Suppressor macrophage treated with lipopolysaccharide for 4 hours (primary cell): ENCODE data around the gene EIF2S2.
"Not testable (repeated sequence)": the region's sequence is repeated elsewhere in the genome, so short reads cannot be mapped to it uniquely, and the experiment has no call there.

Experiments
- DNase-seq: peaks from one replicate; pipeline ENCODE4 v3.0.0-alpha.2; 2020

EIF2S2 gene, protein sequence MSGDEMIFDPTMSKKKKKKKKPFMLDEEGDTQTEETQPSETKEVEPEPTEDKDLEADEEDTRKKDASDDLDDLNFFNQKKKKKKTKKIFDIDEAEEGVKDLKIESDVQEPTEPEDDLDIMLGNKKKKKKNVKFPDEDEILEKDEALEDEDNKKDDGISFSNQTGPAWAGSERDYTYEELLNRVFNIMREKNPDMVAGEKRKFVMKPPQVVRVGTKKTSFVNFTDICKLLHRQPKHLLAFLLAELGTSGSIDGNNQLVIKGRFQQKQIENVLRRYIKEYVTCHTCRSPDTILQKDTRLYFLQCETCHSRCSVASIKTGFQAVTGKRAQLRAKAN

DNA sequence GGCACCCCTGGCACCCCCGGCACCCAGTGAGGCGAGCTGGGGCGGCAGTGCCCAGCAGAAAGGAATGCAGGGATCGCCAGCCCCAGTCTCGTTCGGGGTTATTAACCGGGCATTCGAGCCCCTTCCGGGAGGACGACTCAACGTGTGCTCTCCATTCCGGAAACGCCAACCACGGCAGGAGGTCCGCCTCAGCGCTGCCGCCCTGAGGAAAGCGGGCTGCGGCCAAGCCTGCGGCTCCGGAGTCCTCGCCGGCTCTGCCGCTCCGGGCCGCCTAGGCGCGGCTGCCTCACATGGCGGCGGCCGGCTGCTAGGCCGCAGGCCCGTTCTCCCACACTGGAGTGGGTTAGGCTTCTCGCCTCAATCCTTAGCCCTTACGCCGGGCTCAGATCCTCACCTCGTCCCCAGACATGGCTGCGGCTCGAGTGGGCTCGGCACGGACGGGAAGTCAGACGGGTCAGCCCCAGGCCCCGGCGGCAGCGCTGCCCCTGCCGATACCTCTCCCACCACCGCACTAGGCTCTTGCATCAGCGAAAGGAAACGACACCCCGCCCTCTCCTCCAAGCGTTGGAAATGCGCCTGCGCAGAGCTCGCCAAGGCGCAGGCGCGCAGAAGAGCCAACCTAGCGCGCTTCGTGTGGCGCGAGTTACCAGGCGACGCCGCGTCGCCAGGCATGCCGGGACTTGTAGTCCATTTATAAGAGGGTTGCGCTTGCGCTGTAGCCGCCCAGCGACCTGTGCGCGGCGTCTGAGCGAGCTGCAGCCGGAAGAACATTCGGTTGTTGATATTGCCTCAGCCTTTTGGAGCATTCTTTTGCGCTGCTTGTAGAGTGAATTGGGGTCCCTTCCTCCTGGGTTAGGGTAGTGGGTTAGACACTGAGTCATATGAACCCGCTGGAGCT, at the start of gene EIF2S2:
TSS of gene EIF2S2 (minus strand) at position 542 of the 898 bp plus-strand sequence. CDS start at position 409, 133 bp downstream.
- DNase-seq = peak; percentile 99

DNA sequence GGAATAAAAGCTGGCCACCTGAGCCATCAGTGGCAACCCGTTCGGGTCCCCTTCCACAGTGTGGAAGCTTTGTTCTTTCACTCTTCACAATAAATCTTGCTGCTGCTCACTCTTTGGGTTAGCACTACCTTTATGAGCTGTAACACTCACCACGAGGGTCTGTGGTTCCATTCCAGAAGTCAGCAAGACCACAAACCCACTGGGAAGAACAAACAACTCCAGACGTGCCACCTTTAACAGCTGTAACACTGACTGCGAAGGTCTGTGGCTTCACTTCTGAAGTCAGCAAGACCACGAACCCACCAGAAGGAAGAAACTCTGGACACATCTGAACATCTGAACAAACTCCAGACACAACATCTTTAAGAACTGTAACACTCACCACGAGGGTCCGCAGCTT, 45.7 kb upstream of the EIF2S2 start:
- not testable (repeated sequence) for DNase-seq

DNA sequence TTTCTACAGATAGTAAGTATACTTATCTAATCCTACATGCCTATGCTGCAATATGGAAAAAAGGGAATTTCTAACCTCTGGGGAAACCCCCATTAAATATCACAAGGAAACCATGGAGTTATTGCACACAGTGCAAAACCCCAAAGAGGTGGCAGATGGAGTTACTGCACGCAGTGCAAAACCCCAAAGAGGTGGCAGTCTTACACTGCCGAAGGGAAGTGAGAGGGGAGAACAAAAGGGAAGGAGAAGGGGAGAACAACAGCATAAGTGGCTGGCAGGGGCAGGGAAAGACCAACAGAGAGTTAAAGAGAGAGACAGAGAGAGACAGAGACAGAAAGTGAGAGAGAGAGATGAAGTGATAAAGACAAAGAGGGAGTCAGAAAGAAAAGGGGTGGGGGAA, 43.8 kb upstream of the EIF2S2 start:
- DNase-seq = peak; percentile 85

DNA sequence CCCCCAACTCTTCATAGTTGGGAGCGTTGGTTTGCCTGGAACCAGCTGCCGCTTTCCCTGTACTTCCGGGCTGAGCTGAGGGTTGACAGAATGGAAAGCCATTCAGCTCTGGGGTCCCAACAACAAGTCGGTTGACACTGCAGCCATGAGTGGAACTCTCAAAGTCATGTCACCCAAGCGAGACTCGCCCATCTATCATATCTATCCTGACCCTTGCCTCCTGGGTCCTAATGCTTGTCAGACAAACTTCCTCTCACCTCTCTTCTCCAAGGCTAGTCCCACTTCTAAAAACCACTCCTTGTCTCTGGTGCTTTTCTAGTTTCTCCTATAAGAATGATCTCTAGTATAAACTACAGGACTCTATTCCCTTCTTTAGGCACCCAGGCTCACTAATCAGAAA, 41.1 kb upstream of the EIF2S2 start:
- DNase-seq = not testable (repeated sequence)

DNA sequence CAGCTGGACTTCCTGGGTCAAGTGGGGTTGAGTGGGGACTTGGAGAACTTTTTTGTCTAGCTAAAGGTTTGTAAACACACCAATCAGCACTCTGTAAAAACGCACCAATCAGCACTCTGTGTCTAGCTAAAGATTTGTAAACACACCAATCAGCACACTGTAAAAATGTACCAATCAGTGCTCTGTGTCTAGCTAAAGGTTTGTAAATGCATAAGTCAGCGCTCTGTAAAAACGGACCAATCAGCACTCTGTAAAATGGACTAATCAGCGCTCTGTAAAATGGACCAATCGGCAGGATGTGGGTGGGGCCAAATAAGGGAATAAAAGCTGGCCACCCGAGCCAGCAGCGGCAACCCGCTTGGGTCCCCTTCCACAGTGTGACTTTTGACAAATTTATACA, 40.0 kb upstream of the EIF2S2 start:
- DNase-seq = not testable (repeated sequence)

DNA sequence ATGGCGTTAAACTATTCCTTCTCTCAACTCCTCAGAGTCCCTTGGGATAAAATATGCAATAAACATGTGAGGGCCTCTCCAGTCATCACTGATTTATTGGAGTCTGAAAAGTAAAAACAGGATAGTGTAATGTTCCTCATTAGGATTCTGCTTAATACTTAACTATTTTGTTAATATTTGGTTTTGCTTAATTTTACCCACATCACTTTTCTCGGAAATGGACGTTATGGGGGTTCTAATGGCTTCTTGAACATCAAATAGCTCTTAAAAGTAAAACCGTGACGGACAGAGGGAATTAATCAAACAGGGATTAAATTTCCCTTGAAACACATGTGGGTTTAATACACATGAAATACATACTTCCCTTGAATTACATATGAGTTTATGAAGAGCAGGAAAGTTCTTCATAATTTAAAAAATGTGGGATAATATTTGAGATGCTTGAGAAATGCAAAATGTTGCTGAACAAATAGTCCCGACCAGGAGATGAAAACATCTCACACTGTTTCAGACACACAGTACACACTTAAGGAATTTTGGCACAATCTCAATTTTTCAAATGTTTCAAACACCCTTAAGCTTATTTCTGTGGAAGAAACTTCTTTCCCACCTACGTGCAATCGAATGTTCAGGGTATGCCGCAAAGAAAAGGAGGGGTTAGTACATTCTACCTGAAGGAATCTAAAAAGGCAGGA, 38.4 kb upstream of the EIF2S2 start:
- DNase-seq = no peak

DNA sequence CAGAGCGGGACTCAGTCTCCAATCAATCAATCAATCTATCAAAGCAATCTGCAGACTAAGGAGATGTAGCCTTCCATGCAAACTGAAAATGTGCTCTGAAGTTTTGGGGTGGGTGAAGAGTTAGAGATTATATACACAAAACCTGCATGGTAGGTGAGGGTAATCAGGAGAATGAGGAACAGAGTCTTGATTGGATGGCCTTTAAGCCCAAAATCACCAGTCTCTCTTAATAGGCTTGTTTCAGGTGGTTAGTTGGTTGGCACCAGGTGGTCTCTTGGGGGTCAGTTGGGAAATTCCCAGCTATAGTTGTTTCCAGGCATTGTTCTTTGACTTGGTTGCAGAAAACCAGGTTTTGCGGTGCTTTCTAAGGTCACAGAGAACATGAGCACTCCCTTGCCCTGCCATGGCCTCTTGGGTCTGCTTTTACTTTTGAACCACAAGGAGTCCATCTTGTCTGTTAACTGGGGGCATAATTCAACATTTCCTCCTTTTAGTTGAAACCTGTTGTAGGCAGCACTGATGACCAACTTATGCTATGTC, 33.3 kb upstream of the EIF2S2 start:
- DNase-seq = no peak

DNA sequence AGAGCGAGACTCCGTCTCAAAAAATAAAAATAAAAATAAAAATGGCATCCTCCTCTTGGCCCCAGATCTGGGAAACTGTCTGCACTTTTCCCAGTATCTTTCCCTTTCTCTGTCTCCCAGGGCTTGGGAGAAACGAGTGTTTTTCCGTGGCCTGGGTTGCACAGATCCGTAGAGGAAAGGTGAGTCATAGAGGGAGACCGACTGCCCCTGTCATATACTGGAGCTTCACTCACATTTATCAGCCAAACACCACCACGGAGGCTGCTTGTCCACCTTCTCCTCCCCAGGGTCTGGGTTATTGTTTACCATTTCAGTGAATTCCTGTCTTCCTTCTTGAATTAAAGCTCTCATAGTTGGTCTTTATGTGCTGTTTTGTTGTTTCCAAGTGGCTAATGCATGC, 31.9 kb upstream of the EIF2S2 start:
- no peak for DNase-seq

DNA sequence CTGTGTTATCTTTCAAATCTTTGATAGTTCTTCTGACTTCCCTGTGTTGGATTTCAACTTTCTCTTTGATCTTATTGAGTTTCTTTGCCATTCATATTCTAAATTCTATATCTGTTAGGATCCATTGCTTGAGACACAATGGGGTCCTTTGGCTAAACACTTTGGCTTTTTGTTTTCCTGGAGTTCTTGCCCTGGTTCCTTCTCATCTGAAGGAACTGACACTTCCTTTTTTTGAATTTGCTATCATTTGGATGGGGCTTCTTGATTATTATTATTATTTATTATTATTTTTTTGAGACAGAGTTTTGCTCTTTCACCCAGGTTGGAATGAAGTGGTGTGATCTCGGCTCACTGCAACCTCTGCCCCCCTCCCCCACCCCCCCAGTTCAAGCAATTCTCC, 30.1 kb upstream of the EIF2S2 start:
- no peak for DNase-seq

DNA sequence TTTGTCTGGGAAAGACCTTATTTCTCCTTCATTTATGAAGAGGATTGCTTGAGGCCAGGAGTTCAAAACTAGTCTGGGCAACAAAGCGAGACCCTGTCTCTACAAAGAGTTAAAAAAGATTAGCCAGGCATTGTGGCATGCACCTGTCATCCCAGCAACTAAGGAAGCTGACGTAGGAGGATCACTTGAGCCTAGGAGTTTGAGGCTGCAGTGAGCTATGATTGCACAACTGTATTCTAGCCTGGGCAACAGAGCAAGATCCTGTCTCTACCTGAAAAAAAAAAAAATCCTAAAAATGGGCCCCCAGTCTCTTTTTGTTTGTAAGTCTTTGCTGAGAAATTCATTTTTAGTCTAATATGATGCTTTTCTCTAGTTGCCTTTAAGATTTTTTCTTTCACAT, 29.2 kb upstream of the EIF2S2 start:
- DNase-seq = no peak

DNA sequence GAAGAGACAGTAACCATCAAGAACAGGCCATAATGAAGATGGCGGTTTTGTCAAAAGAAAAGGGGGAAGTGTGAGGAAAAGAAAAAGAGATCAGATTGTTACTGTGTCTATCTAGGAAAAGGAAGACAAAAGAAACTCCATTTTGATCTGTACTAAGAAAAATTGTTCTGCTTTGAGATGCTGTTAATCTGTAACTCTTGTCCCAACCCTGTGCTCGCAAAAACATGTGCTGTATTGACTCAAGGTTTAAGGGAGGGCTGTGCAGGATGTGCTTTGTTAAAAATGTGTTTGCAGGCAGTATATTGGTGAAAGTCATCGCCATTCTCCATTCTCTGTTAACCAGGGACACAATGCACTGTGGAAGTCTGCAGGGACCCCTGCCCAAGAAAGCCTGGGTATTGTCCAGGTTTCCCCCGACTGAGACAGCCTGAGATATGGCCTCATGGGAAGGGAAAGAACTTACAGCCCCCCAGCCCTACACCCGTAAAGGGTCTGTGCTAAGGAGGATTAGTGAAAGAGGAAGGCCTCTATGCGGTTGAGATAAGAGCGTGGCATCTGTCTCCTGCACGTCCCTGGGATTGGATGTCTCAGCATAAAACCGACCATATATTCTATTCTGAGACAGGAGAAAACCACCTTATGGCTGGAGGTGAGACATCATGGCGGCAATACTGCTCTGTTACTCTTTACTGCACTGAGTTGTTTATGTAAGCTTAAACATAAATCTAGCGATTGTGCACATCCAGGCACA, 23.7 kb upstream of the EIF2S2 start:
- DNase-seq = not testable (repeated sequence)

DNA sequence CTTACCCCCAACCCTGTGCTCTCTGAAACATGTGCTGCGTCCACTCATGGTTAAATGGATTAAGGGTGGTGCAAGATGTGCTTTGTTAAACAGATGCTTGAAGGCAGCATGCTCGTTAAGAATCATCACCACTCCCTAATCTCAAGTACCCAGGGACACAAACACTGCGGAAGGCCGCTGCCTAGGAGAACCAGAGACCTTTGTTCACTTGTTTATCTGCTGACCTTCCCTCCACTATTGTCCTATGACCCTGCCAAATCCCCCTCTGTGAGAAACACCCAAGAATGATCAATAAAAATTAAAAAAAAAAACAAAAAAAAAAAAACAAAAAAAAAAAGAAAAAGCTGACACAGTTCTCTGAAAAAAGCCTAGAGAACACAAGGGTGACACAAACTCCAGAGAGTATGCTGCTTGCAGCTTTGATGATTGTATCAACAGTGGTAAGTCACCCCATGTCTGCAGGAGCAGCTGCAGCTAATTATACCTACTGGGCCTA, 21.4 kb upstream of the EIF2S2 start:
- not testable (repeated sequence) for DNase-seq

DNA sequence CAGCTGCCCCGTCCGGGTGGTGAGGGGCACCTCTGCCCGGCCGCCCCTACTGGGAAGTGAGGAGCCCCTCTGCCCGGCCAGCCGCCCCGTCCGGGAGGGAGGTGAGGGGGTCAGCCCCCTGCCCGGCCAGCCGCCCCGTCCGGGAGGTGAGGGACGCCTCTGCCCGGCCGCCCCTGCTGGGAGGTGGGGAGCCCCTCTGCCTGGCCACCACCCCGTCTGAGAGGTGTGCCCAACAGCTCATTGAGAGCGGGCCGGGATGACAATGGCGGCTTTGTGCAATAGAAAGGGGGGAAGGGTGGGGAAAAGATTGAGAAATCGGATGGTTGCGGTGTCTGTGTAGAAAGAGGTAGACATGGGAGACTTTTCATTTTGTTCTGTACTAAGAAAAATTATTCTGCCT, 20.9 kb upstream of the EIF2S2 start:
- DNase-seq = not testable (repeated sequence)

DNA sequence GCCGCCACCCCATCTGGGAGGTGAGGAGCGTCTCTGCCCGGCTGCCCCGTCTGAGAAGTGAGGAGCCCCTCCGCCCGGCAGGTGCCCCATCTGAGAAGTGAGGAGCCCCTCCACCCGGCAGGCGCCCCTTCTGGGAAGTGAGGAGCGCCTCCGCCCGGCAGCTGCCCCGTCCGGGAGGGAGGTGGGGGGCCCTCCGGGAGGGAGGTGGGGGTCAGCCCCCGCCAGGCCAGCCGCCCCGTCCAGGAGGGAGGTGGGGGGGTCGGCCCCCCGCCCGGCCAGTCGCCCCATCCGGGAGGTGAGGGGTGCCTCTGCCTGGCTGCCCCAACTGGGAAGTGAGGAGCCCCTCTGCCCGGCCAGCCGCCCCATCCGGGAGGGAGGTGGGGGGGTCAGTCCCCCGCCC, 20.4 kb upstream of the EIF2S2 start:
- DNase-seq = not testable (repeated sequence)

DNA sequence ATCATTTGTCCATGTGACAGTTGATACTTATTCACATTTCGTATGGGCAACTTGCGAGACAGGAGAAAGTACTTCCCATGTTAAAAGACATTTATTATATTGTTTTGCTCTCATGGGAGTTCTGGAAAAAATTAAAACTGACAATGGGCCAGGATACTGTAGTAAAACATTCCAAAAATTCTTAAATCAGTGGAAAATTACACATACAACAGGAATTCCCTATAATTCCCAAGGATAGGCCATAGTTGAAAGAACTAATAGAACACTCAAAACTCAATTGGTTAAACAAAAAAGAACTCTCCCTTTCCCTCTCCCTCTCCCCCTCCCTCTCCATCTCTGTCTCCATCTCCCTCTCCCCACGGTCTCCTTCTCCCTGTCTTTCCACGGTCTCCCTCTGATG, 19.4 kb upstream of the EIF2S2 start:
- DNase-seq = no peak

DNA sequence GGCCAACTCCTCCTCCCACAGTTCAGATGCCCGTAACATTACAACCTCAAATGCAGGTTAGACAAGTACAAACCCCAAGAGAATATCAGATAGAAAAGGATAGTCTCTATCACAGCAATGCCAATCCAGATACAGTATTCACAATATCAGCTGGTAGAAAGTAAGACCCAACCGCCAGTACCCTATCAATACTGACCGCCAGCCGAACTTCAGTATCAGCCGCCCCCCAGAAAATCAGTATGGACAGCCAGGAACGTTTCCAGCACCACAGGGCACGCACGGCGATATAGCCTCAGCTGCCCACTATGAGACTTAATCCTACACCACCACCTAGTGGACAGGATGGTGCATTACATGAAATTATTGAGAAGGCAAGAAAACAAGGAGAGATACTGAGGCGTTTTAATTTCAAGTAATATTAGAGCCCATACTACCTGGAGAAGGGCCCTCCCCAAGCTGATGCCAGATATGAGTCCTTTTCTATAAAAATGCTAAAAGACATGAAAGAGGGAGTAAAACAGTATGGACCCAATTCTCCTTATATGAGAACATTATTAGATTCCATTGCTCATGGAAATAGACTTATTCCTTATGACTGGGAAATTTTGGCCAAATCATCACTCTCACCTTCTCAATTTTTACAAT, 17.6 kb upstream of the EIF2S2 start:
- DNase-seq = peak; percentile 79

DNA sequence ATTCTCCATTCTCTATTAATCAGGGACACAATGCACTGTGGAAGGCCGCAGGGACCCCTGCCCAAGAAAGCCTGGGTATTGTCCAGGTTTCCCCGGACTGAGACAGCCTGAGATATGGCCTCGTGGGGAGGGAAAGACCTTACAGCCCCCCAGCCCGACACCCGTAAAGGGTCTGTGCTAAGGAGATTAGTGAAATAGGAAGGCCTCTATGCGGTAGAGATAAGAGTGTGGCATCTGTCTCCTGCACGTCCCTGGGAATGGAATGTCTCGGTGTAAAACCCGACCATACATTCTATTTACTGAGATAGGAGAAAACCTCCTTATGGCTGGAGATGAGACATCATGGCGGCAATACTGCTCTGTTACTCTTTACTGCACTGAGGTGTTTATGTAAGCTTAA, 15.7 kb upstream of the EIF2S2 start:
- DNase-seq = no peak

DNA sequence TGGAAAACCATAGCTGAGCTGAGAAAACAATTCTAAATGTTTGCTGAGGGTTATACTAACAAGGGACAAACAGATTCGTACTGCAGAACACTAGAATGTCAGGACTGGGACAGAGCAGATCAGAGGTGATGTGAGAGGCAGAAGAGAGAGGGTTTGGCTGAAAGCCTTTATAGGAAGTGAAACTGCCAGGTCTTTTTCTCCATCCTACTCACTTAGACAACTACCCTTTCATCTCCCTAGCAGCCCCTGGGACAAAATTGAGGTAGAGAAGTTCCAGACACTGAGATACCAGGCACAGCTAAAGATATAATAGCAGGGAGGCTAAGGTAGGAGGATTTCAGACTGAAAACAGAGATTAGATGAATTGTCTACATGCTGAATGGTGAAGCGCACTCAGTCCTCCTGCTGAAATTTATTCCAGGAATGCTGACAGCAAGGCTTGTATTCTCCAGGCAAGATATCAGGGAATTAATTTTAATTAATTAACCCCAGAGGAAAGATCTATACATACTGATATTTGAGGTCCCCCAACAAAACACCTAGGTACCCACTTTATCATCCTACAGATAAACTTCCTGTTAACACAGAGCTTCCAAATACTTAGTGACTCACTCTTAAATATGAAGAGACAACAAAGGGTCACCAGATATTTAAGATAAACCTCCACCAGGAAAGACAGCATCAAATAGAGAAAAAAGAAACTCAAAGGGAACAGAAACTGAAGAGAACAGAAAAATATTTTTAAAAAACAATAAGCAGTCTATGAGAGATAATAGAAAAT, 12.6 kb upstream of the EIF2S2 start:
- no peak for DNase-seq

DNA sequence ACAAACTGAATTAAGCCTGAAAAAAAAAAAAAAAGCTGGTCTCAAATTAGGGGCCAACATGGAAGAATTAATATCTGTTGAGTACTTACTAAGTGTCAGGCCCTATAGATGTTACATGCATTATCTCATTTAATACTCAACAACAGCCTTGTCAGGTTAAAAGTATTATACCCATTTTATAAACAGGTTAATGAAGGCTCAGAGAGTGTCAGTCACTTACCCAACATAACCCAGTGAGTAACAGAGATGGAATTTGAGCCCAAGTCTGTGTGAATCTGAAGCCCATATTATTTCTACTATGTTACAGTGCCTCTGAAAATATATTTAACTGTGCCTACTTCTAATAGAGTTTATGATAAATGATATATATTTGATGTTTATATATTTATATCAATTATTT, 11.3 kb upstream of the EIF2S2 start:
- DNase-seq = no peak

DNA sequence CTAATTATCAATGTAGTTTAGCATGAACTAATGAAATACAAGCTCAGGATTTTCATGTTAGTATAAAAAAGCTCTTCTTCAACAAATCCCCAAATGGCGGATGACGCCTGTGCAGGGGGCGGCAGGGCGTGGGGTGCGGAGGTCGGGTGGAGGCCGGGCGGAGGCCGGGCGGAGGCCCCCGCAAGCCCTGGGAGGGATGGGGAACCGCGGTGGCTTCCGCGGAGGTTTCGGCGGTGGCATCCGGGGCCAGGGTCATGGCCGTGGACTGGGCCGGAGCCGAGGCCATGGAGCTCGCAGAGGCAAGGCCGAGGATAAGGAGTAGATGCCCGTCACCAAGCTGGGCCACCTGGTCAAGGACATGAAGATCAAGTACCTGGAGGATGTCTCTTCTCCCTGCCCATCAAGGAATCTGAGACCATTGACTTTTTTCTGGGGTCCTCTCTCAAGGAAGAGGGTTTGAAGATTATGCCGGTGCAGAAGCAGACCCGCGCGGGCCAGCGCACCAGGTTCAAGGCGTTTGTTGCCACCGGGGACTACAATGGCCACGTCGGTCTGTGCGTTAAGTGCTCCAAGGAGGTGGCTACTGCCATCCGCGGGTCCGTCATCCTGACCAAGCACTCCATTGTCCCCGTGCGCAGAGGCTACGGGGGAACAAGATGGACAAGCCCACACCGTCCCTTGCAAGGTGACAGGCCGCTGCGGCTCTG, 10.4 kb upstream of the EIF2S2 start:
- no peak for DNase-seq
